GM10266 (cell line): Measurements from ENCODE around the gene PDE1A.
"Not testable (repeated sequence)": the region's sequence is repeated elsewhere in the genome, so short reads cannot be mapped to it uniquely, and the experiment has no call there.

Source experiments
- DNase-seq: peaks from one replicate; pipeline ENCODE4 v3.0.0; 2012; ENCODE audit errors: extremely low spot score
- TF ChIP-seq, protein P1 (sequence below): IDR thresholded peaks from 2 replicates; pipeline ENCODE4 v1.5.1; 2012; ENCODE audit warnings: mild to moderate bottlenecking, low read depth; ENCODE audit not compliant: control insufficient read depth, insufficient read depth; ENCODE audit errors: missing control alignments

Gene PDE1A

DNA sequence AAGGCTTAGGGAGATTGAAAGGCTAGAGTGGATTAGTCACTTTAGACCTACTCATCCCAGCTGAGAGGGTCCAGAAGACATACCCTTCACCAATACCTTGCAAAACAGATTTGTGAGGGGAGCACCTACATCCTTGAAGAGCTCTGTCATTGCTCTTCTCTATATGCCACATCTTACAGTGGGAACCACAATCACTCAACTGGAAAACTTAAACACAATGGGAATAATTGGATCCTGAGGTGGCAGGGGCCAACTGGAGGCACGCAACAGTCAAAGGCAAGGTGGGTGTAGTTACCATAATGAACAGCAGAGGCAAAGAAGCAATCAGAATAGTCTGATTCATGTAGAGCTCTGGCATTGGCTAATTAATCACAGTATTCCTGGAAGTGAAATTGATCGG lies 35.4 kb downstream of the PDE1A start:
- DNase-seq: no peak
- TF ChIP-seq, protein P1, sequence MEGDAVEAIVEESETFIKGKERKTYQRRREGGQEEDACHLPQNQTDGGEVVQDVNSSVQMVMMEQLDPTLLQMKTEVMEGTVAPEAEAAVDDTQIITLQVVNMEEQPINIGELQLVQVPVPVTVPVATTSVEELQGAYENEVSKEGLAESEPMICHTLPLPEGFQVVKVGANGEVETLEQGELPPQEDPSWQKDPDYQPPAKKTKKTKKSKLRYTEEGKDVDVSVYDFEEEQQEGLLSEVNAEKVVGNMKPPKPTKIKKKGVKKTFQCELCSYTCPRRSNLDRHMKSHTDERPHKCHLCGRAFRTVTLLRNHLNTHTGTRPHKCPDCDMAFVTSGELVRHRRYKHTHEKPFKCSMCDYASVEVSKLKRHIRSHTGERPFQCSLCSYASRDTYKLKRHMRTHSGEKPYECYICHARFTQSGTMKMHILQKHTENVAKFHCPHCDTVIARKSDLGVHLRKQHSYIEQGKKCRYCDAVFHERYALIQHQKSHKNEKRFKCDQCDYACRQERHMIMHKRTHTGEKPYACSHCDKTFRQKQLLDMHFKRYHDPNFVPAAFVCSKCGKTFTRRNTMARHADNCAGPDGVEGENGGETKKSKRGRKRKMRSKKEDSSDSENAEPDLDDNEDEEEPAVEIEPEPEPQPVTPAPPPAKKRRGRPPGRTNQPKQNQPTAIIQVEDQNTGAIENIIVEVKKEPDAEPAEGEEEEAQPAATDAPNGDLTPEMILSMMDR: no peak

GRCh38 chr2:182386267-182386880 lies 40.5 kb downstream of the PDE1A start:
- DNase-seq: not testable (repeated sequence)

GRCh38 chr2:182384860-182385259 lies 42.0 kb downstream of the PDE1A start:
- TF ChIP-seq, protein P1: no peak
- DNase-seq: no peak

DNA sequence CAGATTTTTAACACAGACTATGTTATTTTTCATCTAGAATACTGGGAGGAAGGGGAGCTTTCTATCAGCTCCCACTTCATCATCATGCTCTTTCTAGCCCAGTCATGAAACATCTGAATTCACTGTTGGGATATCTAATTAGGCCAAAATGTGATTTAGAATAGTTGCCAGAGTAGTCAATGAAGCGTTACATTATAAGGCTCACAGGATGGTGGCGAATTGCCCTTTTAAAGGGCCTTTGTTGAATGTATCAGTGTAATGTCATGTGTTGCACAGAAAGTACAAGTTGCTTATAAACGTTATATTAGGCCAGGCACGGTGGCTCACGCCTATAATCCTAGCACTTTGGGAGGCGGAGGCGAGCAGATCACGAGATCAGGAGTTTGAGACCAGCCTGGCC lies 45.6 kb downstream of the PDE1A start:
- TF ChIP-seq, protein P1: no peak

DNA sequence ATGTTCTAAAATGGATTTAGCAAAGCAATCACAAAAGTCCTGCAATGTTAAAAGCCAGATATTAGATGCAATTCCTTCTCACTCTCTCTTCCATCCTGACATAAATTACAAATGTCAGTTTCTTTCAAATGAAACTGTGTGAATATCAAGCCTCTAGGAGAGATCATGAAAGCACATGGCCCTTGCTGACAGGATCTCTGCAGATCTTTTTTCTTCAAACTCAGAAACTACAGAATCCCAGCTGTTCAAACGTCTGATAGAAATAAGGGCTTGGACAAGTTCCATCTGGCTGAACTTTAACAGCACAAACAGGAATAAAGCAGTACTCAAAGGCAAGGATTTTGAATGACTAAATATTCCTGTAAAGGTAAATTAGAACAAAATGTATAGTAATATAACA lies 47.6 kb downstream of the PDE1A start:
- TF ChIP-seq, protein P1: no peak
- DNase-seq: no peak

More for the DNA sequence above, 45.6 kb downstream of the PDE1A start:
- no peak for DNase-seq

GRCh38 chr2:182378759-182379158 lies 48.1 kb downstream of the PDE1A start:
- DNase-seq: no peak
- TF ChIP-seq, protein P1: no peak

DNA sequence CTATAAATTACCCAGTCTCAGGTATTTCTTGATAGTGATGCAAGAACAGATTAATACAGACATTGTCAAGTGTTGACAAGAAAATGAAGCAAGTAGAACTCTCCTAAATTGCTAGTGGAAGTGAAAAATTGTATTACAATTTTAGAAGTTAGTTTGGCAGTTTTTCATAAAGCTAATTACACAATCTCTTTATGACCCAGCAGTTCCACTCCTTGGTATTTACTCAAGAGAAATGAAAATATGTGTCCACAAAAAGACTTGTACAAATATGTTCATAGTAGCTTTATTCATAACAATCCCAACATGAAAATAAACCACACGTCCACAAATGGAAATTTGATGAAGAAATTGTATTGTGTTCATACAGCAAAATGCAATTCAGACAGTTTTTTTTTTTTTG lies 49.4 kb downstream of the PDE1A start:
- no peak for DNase-seq
- TF ChIP-seq, protein P1: no peak

DNA sequence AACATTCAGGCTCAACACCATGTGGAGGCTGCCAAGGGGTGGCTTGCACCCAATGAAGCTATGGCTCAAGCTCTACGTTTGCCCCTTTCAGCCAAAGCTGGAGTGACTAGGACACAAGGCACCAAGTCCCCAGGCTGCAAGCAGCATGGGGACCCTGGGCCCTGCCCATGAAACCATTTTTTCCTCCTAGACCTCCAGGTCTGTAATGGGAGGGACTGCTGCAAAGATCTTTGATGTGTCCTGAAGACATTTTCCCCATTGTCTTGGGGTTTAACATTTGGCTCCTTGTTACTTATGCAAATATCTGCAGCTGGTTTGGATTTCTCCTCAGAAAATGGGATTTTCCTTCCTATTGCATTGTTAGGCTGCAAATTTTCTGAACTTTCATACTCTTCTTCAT lies 51.0 kb downstream of the PDE1A start:
- DNase-seq: no peak
- TF ChIP-seq, protein P1: no peak
